K562 (cell line): ENCODE measurements around the gene NPEPL1. TPM values are rescaled to one million over a fixed set of nuclear protein-coding genes. Genes with fewer than 3 reads are reported as not detected.

ENCODE experiments used
- ATAC-seq: fragments of 200-7000 bp; cut with Tn5 transposase; 3 replicates; pipeline ENCODE4 v1.9.1; 2020; ENCODE audit warnings: moderate library complexity
- BruUV-seq: library from RNA; stranded (reverse); fragments of 400-500 nt; replicated peaks from 2 replicates; lab custom pipeline; 2021; lab: Mats Ljungman, UMichigan
- CTCF ChIA-PET: fragments of 300-600 bp; formaldehyde crosslinking; extraction: SDS; loops from one replicate; lab custom pipeline; 2021; ENCODE audit warnings: low intra/inter-chr PET ratio; lab: Yijun Ruan, JAX
- POLR2A ChIA-PET: fragments of 300-600, 350-650 bp; sonication (Branson Sonifier 250); formaldehyde crosslinking; extraction: SDS; loops from one replicate; lab custom pipeline; 2021; ENCODE audit warnings: antibody characterized with exemption, inconsistent platforms; lab: Yijun Ruan, JAX
- DNase-seq, 4 experiments: peaks; one replicate each; pipeline versions ENCODE4 v3.0.0 to v3.0.0-alpha.2; 2011 to 2018; ENCODE audit warnings: low spot score in 3 of 4, mixed read lengths in 3 of 4; ENCODE audit errors: extremely low read depth in 1 of 4
- FAIRE-seq: peaks from 2 replicates; lab custom pipeline; 2011; peaks lifted over from hg19 to GRCh38; lab: Jason Lieb, UNC
- H2AFZ ChIP-seq: 2 replicates; pipeline ENCODE4 v1.6.0; 2011; ENCODE audit warnings: low read depth, low read length, control low read depth, inconsistent platforms
- H3K27ac ChIP-seq: fragments of 200-600 bp; 3 replicates; pipeline ENCODE4 v1.8.0; 2011; ENCODE audit warnings: low read depth, mild to moderate bottlenecking, control low read depth, inconsistent platforms, low read length, moderate library complexity, mixed read lengths; ENCODE audit errors: extremely low read depth
- H3K27me3 ChIP-seq, 2 experiments: fragments of 300-600 bp in 1 of 2; 2 replicates in 1 of 2; 3 replicates in 1 of 2; pipeline versions ENCODE4 v1.6.0 to v1.8.0; 2011; ENCODE audit warnings: inconsistent platforms in 2 of 2, low read length in 2 of 2, mild to moderate bottlenecking in 1 of 2, mixed read lengths in 1 of 2, moderate library complexity in 1 of 2; ENCODE audit not compliant: control insufficient read depth in 2 of 2, insufficient read depth in 2 of 2
- H3K36me3 ChIP-seq: fragments of 300-600 bp; 3 replicates; pipeline ENCODE4 v1.8.0; 2011; ENCODE audit warnings: mild to moderate bottlenecking, low read length, inconsistent platforms; ENCODE audit not compliant: control insufficient read depth, insufficient read depth
- H3K4me1 ChIP-seq, 2 experiments: fragments of 200-600 bp in 1 of 2; replicated peaks in 1 of 2; 2 replicates in 1 of 2; 3 replicates in 1 of 2; pipeline versions ENCODE4 v1.5.1 to v1.8.0; 2011; ENCODE audit warnings: inconsistent platforms in 2 of 2, low read length in 2 of 2, mild to moderate bottlenecking in 1 of 2, mixed read lengths in 1 of 2, moderate library complexity in 1 of 2; ENCODE audit not compliant: control insufficient read depth in 2 of 2, insufficient read depth in 2 of 2
- H3K4me2 ChIP-seq: 2 replicates; pipeline ENCODE4 v1.6.1; 2011; ENCODE audit warnings: low read length, control low read depth, inconsistent platforms, mixed read lengths; ENCODE audit not compliant: insufficient read depth
- H3K4me3 ChIP-seq: fragments of 200-600 bp; sonication (generic), shearing (Covaris generic); 2 replicates; pipeline ENCODE4 v1.5.1; 2016; ENCODE audit warnings: control low read depth, inconsistent platforms
- H3K79me2 ChIP-seq: fragments of 200-600 bp; 3 replicates; pipeline ENCODE4 v1.8.0; 2011; ENCODE audit warnings: low read length, inconsistent platforms; ENCODE audit not compliant: control insufficient read depth, insufficient read depth
- H3K9ac ChIP-seq, 2 experiments: 2 replicates each; pipeline versions ENCODE4 v1.6.0 to v1.6.1; 2011; ENCODE audit warnings: low read depth in 2 of 2, low read length in 2 of 2, control low read depth in 1 of 2, inconsistent platforms in 1 of 2, mild to moderate bottlenecking in 1 of 2, mixed read lengths in 1 of 2; ENCODE audit not compliant: insufficient read depth in 1 of 2
- H3K9me1 ChIP-seq: one replicate; pipeline ENCODE4 v1.6.0; 2011; ENCODE audit warnings: inconsistent platforms, mild to moderate bottlenecking, low read length, moderate library complexity; ENCODE audit not compliant: control insufficient read depth, insufficient read depth
- H3K9me3 ChIP-seq: replicated peaks from 2 replicates; pipeline ENCODE4 v1.5.1; 2011; ENCODE audit warnings: low read depth, low read length, inconsistent platforms; ENCODE audit not compliant: control insufficient read depth, insufficient read depth
- H4K20me1 ChIP-seq: replicated peaks from 2 replicates; pipeline ENCODE4 v1.6.1; 2011; ENCODE audit warnings: low read length, inconsistent platforms, mixed read lengths; ENCODE audit not compliant: control insufficient read depth, insufficient read depth
- ATF1 ChIP-seq, 2 experiments: fragments of 450-650 bp in 1 of 2; IDR thresholded peaks; 2 replicates each; pipeline ENCODE4 v1.6.1; 2016; ENCODE audit warnings: missing compliant biosample characterization in 1 of 2, missing genetic modification characterization in 1 of 2
- BDP1 ChIP-seq: IDR thresholded peaks from 3 replicates; pipeline ENCODE4 v1.6.1; 2011; ENCODE audit not compliant: insufficient read length, insufficient read depth
- BHLHE40 ChIP-seq: IDR thresholded peaks from 2 replicates; pipeline ENCODE4 v1.6.1; 2011; ENCODE audit warnings: low read length, improper control_type of control experiment
- CEBPB ChIP-seq: fragments of 450-650 bp; IDR thresholded peaks from 2 replicates; pipeline ENCODE4 v1.6.1; 2016; ENCODE audit warnings: missing genetic modification characterization, missing compliant biosample characterization
- ETV6 ChIP-seq, 3 experiments: fragments of 150-350 bp in 1 of 3; sonication (generic) in 1 of 3; formaldehyde crosslinking in 1 of 3; IDR thresholded peaks; 2 replicates each; pipeline versions ENCODE4 v1.6.1 to v1.8.0; 2014 to 2022; ENCODE audit warnings: borderline replicate concordance in 2 of 3, low read depth in 2 of 3, antibody characterized with exemption in 1 of 3, low read length in 1 of 3, mild to moderate bottlenecking in 1 of 3, missing genetic modification reagents in 1 of 3
- KLF6 ChIP-seq: fragments of 250-450 bp; sonication (Bioruptor Pico); IDR thresholded peaks from 2 replicates; pipeline ENCODE4 v1.4.0; 2020; ENCODE audit warnings: mild to moderate bottlenecking, moderate library complexity, borderline replicate concordance
- MEF2D ChIP-seq: conservative IDR thresholded peaks from 2 replicates; pipeline ENCODE4 v1.6.1; 2016; ENCODE audit warnings: low read depth, missing genetic modification characterization, missing compliant biosample characterization
- SAFB2 ChIP-seq: fragments of 200-400 bp; formaldehyde crosslinking; IDR thresholded peaks from 2 replicates; pipeline ENCODE4 v1.6.1; 2018; ENCODE audit warnings: borderline replicate concordance, low read length, low read depth, moderate library complexity; ENCODE audit not compliant: severe bottlenecking
- SMARCB1 ChIP-seq: IDR thresholded peaks from 2 replicates; pipeline ENCODE4 v1.6.1; 2011; ENCODE audit warnings: improper control_type of control experiment, low read depth; ENCODE audit not compliant: insufficient read length
- STAT5B ChIP-seq: fragments of 250-450 bp; sonication (Bioruptor Pico); IDR thresholded peaks from 2 replicates; pipeline ENCODE4 v1.8.0; 2021; ENCODE audit warnings: mild to moderate bottlenecking, inconsistent platforms
- TCF7 ChIP-seq: sonication (generic); IDR thresholded peaks from 2 replicates; pipeline ENCODE4 v1.6.1; 2016; ENCODE audit warnings: antibody characterized with exemption, borderline replicate concordance
- ZNF133 ChIP-seq: fragments of 250-450 bp; sonication (Bioruptor Pico); IDR thresholded peaks from 2 replicates; pipeline ENCODE4 v1.4.0; 2020; ENCODE audit warnings: mild to moderate bottlenecking
- ZNF146 ChIP-seq: IDR thresholded peaks from one replicate; pipeline ENCODE4 v1.6.1; 2018; ENCODE audit warnings: missing compliant biosample characterization; ENCODE audit not compliant: unreplicated experiment
- ZNF431 ChIP-seq: sonication (generic); formaldehyde crosslinking; IDR thresholded peaks from 2 replicates; pipeline ENCODE4 v1.8.0; 2022; ENCODE audit warnings: mild to moderate bottlenecking, missing genetic modification reagents
- ZNF561 ChIP-seq: fragments of 450-650 bp; formaldehyde crosslinking; conservative IDR thresholded peaks from 2 replicates; pipeline ENCODE4 v1.4.0; 2020; ENCODE audit warnings: mild to moderate bottlenecking, moderate library complexity
- ZNF75A ChIP-seq: fragments of 450-650 bp; formaldehyde crosslinking; IDR thresholded peaks from 2 replicates; pipeline ENCODE4 v1.4.0; 2020; ENCODE audit warnings: mild to moderate bottlenecking
- WGBS: fragments of 100-300 bp; shearing (Covaris generic); methylation state at CpG from one replicate; pipeline ENCODE4 v1.1.6; 2016; ENCODE audit warnings: low coverage, mixed read lengths; ENCODE audit not compliant: insufficient coverage; ENCODE audit errors: missing lambda C conversion rate; 5-methylcytosine and 5-hydroxymethylcytosine counted together
- in situ Hi-C: fragments of 300-500 bp; cut with MboI; formaldehyde crosslinking; loops from 4 replicates; pipeline ENCODE4 v1.15.0; 2018; ENCODE audit warnings: inconsistent platforms, mixed read lengths
- intact Hi-C: fragments of 100-400 bp; cut with micrococcal nuclease; formaldehyde crosslinking; loops from 2 replicates; pipeline ENCODE4 v1.14.2; 2022
- polyA plus RNA-seq, 8 experiments: library from polyadenylated mRNA; depleted of rRNA in 4 of 8; stranded (reverse) in 5 of 8; unstranded in 3 of 8; fragments of >200 nt; fragmentation: Nextera tagmentation in 2 of 8; fragmentation: Illumina TruSeq in 1 of 8; extraction: Ambion mirVana in 2 of 8; extraction: Trizol in 1 of 8; gene quantifications; 2 replicates each; pipeline versions ENCODE4 v1.2.1 to v1.2.3, GENCODE V29; 2011 to 2014; ENCODE audit warnings: inconsistent platforms in 1 of 8, missing spikeins in 1 of 8
- total RNA-seq, 7 experiments: library from RNA; depleted of rRNA in 6 of 7; stranded (reverse); fragments of >200 nt in 6 of 7; fragmentation: Illumina TruSeq in 2 of 7; extraction: Trizol in 2 of 7; gene quantifications; 2 replicates each; pipeline versions ENCODE4 v1.2.1 to v1.2.3, GENCODE V29; 2011 to 2021; ENCODE audit warnings: low replicate concordance in 1 of 7
- TF ChIP-seq, protein P1 (sequence below): sonication (generic); formaldehyde crosslinking; IDR thresholded peaks from 2 replicates; pipeline ENCODE4 v1.9.0; 2022; ENCODE audit warnings: mild to moderate bottlenecking, missing genetic modification reagents
- TF ChIP-seq, protein P2 (sequence below): fragments of 250-450 bp; sonication (Bioruptor Pico); IDR thresholded peaks from 2 replicates; pipeline ENCODE4 v1.8.0; 2021; ENCODE audit warnings: mild to moderate bottlenecking, moderate library complexity
- TF ChIP-seq, protein P3 (sequence below): fragments of 250-450 bp; sonication (Bioruptor Pico); IDR thresholded peaks from 2 replicates; pipeline ENCODE4 v1.4.0; 2020; ENCODE audit warnings: mild to moderate bottlenecking, moderate library complexity

NPEPL1 gene
- total and polyA plus RNA-seq, 9 of the 15 experiments (the other 6 are each of a cell fraction or from before 2014, with no cell fraction given): 0.04 to 5.6 (median 0.94) TPM

DNA sequence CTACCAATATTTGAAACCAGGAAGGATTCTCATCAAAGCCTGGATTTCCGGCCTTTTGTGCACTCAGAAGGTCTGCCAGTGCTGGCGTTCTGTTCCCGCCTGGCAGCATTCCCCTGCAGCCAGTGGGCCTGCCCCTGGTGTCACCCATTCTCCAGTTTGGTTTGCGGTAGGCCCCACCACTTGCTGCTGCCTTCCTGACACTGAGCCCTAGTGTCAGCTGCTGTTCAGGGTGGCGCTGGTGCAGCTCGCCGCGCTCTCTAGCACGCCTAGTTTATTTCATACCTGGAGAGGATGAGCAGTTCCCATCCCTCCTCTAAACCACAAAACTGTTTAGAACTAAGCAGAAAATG is 9.5 kb downstream of the NPEPL1 start:
- ChIA-PET CTCF (no interaction called here), POLR2A (no interaction called here)
- DNase-seq (no peak), FAIRE-seq (no peak), ATAC-seq (no peak)
- H3K4me2 ChIP-seq: no peak overlapping the region
- H3K27ac ChIP-seq: no peak overlapping the region
- H3K4me3 ChIP-seq: no peak overlapping the region
- H3K9me1 ChIP-seq: no peaks in the 10 kb centered on the region
- TF ChIP-seq, protein P1, sequence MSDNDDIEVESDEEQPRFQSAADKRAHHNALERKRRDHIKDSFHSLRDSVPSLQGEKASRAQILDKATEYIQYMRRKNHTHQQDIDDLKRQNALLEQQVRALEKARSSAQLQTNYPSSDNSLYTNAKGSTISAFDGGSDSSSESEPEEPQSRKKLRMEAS (CRISPR knock-in tag): no peak
- TF ChIP-seq BDP1: no peak
- TF ChIP-seq CEBPB (tag): no peak
- TF ChIP-seq ETV6 (IDR thresholded peaks at IDR 0.05; ENCODE audit: borderline replicate concordance in 1 of 2, low read depth in 2 of 2, low read length in 1 of 2): no peak
- TF ChIP-seq ETV6 (CRISPR knock-in tag; IDR thresholded peaks at IDR 0.05; ENCODE audit: borderline replicate concordance): no peak
- TF ChIP-seq SMARCB1: no peak
- TF ChIP-seq ATF1 (CRISPR knock-in tag; IDR thresholded peaks at IDR 0.05): no peak
- no peak for TF ChIP-seq ATF1 (tag; IDR thresholded peaks at IDR 0.05)
- no peak for TF ChIP-seq ZNF431
- no peak for TF ChIP-seq ZNF133 (CRISPR knock-in tag)
- TF ChIP-seq TCF7: no peak
- TF ChIP-seq BHLHE40: no peak
- no peak for TF ChIP-seq ZNF146
- no peak for TF ChIP-seq SAFB2
- TF ChIP-seq ZNF75A: no peak
- TF ChIP-seq ZNF561 (CRISPR knock-in tag): no peak
- TF ChIP-seq, protein P2, sequence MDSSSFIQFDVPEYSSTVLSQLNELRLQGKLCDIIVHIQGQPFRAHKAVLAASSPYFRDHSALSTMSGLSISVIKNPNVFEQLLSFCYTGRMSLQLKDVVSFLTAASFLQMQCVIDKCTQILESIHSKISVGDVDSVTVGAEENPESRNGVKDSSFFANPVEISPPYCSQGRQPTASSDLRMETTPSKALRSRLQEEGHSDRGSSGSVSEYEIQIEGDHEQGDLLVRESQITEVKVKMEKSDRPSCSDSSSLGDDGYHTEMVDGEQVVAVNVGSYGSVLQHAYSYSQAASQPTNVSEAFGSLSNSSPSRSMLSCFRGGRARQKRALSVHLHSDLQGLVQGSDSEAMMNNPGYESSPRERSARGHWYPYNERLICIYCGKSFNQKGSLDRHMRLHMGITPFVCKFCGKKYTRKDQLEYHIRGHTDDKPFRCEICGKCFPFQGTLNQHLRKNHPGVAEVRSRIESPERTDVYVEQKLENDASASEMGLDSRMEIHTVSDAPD (CRISPR knock-in tag): no peak
- no peak for TF ChIP-seq MEF2D (tag)
- no peak for TF ChIP-seq STAT5B (CRISPR knock-in tag)
- no peak for TF ChIP-seq KLF6
- TF ChIP-seq, protein P3, sequence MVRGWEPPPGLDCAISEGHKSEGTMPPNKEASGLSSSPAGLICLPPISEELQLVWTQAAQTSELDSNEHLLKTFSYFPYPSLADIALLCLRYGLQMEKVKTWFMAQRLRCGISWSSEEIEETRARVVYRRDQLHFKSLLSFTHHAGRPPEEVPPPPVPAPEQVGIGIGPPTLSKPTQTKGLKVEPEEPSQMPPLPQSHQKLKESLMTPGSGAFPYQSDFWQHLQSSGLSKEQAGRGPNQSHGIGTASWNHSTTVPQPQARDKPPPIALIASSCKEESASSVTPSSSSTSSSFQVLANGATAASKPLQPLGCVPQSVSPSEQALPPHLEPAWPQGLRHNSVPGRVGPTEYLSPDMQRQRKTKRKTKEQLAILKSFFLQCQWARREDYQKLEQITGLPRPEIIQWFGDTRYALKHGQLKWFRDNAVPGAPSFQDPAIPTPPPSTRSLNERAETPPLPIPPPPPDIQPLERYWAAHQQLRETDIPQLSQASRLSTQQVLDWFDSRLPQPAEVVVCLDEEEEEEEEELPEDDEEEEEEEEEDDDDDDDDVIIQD: no peak
- intact Hi-C loops: no loop called here
- in situ Hi-C loops: no loop called here
- H2AFZ ChIP-seq: no peak overlapping the region
- H3K79me2 ChIP-seq: no peaks in the 10 kb centered on the region
- H3K4me1 ChIP-seq: peaks cover 3 to 14% of the 10 kb centered on the region in 2 experiments; a peak in 3 of 5 replicates
- H4K20me1 ChIP-seq: no peaks in the 10 kb centered on the region
- H3K27me3 ChIP-seq: no peaks in the 10 kb centered on the region
- no peaks in the 10 kb centered on the region for H3K9me3 ChIP-seq
- WGBS: 80% methylated on average over 9 of the region's 9 CpGs
- no peaks in the 10 kb centered on the region; the same call in 2 of the 3 replicates for H3K36me3 ChIP-seq
- H3K9ac ChIP-seq: no peak overlapping the region
- BruUV-seq: no TSS peak
